NCI-H510A treated with DMSO at 0.1 percent for 48 hours (cell line): Measurements from ENCODE around the gene PHPT1.
A peak's percentile ranks its signal among the peaks of the same experiment; 100 is the strongest.
"Not testable (repeated sequence)": the region's sequence is repeated elsewhere in the genome, so short reads cannot be mapped to it uniquely, and the experiment has no call there.

Experiments
- DNase-seq: peaks from one replicate; lab custom pipeline; 2025; lab: John Stamatoyannopoulos, UW

PHPT1 gene

DNA sequence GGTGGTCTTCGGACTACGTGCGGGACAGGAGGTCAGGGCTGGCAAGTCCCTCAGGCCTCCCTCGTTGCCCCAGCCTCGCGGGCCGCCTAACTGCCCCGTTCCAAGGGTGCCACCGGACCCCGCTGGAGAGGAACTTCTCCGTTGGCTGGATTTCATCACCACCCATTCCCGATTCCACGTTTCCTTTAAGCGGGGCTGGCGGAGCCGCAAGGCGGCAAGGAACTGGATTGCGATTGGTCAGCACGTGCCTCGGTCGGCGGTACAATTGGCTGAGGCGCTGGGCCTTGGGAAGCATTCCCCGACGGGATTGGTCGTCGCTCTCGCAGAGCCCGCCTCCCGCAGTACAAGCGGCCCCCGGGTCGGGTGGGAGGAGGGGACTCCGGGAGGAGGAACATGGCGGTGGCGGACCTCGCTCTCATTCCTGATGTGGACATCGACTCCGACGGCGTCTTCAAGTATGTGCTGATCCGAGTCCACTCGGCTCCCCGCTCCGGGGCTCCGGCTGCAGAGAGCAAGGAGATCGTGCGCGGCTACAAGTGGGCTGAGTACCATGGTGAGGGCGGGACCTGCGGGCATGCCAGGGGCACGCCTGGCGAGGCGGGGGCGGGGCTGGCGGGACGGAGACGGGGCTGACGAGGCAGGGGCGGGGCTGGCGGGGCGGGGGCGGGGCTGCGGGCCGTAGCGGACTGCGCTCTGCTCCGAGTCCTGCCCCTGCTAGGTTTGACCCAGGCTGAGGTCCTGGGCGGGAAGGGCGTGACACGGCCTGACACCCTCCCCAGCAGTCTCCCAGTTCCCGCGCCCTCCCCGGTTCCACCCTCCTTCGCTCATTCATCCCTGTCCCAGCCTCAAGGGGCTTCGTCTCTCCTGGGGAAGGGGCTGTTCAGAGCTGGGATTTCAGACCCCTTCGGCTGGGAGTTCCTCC is at the start of gene PHPT1:
PHPT1 (plus strand) TSS at position 372 of the 922 bp plus-strand sequence; CDS start at position 394, 22 bp downstream.
- peak; percentile 97 for DNase-seq

DNA sequence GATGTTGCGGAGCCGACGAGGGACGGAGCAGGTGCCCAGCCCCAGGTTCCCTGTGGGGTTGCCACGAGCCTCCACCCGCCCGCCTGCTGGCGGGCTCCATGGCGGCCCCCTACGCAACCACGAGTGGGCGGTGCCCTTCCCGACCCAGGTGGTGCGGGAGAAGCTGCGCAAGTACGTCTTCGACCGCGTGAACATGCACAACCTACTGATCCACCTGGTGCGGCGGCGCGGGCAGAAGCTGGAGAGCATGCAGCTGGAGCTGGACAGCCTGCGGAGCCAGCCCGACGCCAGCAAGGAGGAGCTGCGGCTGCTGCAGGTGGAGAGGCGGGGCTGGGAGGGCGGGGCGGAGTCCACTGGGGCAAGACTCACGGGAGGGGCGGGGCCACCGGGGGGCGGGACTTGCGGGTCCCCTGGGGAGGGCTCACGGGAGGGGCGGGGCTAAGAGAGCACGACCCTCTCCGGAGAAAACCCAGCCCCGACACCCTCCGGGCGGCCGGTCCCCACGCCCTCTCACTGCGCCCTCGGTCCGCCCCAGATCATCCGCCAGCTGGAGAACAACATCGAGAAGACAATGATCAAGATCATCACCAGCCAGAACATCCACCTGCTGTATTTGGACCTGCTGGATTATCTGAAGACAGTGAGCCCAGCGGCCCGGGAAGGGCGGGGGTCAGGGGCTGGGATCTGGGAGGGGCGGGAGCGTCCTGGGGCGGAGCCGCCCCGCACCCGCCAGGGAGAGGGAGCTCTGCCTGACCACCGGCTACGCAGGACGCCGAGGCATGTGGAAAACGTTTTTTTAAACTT is 49.2 kb upstream of the PHPT1 start:
- DNase-seq = peak; percentile 83

GRCh38 chr9:136802321-136802720 is 46.9 kb upstream of the PHPT1 start:
- DNase-seq = no peak

DNA sequence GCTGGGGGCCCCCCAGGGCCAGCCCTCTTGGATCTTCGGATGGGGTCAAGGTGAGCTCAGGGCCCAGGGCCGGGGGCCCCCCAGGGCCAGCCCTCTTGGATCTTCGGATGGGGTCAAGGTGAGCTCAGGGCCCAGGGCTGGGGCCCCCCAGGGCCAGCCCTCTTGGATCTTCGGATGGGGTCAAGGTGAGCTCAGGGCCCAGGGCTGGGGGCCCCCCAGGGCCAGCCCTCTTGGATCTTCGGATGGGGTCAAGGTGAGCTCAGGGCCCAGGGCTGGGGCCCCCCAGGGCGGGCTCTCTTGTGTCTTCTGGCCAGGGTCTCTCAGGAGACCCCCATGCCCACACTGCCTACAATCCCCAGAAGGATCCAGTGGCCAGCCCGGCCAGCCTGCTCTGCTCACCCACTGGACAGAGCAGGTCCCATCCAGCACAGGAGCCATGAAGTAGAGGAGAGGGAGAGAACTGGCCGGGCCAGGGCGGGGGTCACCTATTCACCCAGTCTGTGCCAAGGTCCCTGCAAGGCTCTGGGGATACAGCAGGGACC is 46.1 kb upstream of the PHPT1 start:
- DNase-seq = not testable (repeated sequence)

DNA sequence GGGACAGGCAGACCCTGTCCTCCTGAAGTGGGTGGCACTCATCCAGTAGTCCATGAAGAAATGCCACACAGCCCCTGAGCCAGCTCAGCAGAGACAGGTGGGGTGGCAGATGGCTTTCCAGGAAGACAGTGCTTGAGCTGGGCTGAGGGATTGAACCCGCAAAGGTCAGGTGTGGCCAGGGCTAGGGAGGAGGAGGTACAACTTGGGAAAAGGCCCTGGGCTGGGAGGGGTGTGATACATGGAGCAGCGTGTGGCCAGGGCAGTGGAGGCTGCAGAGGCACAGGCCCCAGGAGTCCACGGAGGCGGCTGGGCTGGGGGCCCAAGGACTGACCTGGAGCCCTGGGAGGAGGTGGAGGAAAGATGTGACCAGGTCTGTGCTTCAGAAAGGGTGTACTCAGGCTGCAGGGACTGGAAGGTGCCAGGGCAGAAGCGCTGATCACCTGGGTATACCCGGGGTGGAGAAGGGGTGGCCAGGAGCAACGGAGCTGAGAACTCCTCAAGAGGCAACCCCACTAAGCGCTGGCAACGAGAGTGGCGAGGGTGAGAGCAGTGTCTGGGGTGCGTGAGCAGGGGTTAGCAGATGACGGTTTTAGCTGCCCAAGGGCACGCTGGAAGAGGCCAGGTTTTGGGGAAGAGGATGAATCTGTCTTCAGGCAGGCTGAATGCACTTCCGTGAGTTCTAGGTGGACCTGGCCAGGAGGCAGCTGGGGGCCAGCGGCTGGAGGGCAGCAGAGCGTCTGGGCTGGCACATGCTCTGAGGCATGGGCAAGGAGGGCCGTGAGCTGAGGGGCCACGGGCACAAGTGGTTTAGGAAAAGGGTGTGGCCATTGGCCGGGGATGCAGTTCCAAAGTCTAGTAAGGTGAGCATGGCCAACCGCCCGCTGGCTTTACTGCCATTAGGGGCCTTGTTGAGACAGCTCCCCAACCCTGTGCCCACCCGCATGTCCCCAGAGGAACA is 45.4 kb upstream of the PHPT1 start:
- no peak for DNase-seq

GRCh38 chr9:136804509-136805206 is 44.6 kb upstream of the PHPT1 start:
- DNase-seq = no peak

- DNase-seq = no peak
These were observed 43.9 kb upstream of the PHPT1 start for GRCh38 chr9:136805207-136805740.

DNA sequence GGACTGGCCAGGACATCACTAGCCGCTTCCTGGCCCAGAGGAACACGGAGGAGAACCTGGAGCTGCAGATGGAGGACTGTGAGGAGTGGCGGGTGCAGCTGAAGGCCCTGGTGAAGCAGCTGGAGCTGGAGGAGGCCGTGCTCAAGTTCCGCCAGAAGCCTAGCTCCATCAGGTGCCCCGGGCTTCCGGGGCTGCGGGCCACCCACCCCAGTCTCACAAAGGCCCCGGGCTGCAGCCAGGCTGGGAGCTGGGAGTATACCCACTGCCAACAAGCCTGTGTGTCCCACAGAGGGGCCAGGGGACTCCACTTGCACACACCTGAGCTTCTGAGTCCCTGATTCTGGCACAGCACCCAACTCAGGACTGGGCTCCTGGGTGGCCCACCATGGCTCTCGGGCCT is 43.1 kb upstream of the PHPT1 start:
- no peak for DNase-seq

DNA sequence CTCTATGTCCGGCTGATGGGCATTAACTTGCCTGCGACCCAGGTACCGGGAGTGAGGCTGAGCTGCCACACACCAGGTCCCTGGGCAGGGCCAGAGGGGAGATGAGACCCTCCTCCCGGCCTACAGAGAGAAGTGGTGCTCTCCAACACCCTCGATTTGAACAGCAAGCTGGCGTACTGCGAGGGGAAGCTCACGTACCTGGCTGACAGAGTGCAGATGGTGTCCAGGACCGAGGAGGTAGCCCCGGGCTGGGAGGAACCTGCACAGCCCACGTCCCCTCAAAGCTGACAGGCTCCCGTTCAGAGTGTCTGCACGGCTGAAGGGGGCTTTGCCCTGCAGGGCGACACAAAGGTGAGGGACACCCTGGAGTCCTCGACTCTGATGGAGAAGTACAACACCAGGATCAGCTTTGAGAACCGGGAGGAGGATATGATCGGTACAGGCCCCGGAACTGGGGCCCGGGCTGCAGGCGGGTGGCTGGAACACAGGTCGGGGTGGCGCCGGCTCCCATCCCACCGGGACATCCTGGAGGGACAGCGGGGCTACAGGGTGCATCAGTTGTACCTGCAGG is 42.5 kb upstream of the PHPT1 start:
- no peak for DNase-seq

DNA sequence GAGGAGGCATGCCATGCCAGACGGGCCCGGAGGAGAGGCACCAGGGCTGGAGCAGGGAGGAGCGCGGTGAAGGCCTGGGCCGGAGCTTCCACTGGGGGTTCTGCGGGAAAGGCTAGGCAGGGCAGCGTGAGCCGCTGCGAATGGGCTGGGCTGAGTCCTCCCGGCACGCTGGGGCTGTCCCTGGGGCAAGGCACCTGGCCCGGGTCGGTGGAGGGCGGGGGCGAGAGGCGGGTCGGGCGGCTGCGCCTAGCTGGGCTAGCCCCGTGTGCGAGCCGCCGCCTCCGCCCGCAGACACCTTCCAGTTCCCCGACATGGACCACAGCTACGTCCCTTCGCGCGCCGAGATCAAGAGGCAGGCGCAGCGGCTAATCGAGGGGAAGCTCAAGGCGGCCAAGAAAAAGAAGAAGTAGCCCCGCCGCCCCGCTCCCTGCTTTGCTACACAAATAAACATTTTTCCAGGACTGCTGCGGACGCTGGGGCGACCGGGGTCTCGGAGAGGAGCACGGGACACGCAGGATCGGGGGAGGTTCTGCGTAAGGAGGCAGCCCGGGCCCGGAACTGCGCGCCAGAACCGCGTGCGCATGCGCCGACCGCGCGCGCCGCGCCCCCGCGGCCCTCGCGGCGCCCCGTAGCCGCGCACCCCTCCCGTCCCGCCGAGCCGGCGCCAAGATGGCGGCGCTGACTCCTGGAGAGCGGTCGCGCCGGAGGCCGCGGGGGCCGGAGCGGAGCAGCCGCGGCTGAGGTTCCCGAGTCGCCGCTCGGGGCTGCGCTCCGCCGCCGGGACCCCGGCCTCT is 41.7 kb upstream of the PHPT1 start, which contains the start of gene RABL6:
RABL6 (plus strand) TSS at position 668 of the 794 bp plus-strand sequence. CDS start 249 bp downstream, outside the sequence.
- DNase-seq = peak; percentile 57

- no peak for DNase-seq
These were observed 41.0 kb upstream of the PHPT1 start for GRCh38 chr9:136808075-136808805.

- DNase-seq = peak; percentile 17
These were observed 40.4 kb upstream of the PHPT1 start for GRCh38 chr9:136808806-136809158.

- no peak for DNase-seq
These were observed 34.3 kb upstream of the PHPT1 start for GRCh38 chr9:136814725-136815421.

DNA sequence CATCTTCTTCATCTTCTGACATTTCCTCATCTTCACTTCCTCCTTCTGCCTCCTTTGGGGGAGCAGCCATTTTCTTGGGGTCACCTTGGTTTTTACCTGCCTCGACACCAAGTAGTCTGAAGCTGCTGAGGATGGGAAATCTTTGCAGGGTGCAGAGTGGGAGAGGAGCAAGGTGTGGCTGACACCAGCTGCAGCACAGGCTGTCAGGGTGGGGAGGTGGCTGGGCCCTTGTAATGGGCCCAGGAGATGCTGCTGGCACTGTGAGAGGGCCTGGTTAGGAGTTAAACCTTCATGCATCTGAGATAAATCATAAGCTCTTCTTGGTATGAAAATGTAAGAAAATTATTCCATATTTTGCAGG is 33.8 kb upstream of the PHPT1 start:
- DNase-seq = no peak

DNA sequence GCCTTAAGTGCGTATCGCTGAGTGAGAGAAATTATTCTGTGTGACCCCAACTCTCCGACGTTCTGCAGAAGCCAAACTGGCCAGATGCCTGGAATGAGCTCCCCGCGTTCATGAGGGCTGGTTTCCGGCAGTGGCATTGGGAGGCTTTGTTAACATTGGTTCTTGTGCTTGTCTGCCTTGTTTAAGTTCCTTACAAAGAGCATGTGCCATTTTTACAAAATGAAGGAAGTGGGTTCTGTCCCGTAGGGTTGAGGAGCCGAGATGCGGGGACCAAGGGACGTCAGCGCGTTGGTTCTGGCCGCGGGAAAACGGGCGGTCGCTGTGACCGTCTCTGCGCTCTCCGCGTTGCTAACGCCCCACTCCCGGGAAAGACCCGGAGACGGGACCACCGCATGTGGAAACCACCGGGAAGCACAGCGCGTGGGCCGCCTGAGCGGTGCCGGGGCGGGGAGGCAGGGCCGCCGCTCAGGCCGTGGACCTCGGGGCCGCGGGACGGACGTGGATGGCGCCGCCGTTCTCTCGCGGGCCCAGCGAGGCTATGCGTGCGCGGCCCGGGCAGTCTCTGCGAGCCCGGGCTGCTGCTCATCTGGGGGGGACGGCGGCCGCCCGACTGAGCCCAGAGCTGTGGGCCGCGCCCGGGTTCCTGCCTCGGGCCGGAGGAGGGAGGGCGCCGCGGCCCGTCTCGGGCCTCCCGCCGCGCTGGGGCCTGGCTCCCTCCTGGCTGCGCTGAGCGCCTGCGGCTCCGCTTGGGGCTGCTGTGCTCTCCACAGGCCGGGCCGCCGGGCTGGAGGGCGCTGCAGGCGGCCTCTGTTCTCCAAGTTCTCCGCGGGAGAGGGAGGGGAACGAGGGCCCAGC is 28.0 kb upstream of the PHPT1 start:
- DNase-seq = no peak

DNA sequence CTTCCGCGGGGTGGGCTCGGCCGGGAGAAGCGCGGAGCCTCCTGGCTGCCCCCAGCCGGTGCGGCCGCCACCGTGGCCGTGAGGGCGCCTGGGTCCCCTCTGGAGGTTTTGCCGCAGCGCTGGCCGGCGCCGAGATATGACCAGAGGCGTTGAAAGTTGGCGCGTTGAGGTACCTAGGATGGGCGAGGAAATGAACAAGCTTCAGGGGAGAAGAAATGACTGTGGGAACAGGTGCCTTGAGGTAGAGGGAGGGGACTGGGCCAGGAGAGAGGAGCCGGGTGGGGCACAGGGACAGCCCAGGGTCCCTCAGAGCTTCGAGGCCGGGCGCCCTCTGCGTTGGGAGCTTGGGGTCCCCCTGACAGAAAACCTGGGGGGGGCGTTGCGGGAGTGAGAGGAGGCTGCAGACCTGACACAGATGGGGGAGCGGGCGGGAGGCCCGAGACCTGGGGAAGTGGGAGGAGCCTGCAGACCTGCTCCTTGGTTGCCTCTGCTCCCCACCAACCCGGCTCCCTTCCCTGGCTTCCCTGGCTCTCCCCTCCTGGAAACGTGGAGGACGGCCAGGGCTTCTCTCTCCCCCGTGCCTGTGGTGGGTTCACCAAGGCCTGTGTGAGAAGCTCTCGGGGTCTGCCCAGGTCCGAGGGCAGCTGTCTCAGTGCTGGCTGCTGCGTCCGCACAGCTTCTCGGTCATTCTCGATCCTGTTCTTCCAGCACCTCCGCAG is 27.2 kb upstream of the PHPT1 start:
- no peak for DNase-seq
